Activated T-cell treated with anti-CD3 and anti-CD28 coated beads, Interleukin-2, amount 50 U/mL, for 48 hours (primary cell): ENCODE data around the gene TM4SF1.
"Not testable (repeated sequence)": the region's sequence is repeated elsewhere in the genome, so short reads cannot be mapped to it uniquely, and the experiment has no call there.

Experiments
- DNase-seq, 2 experiments: peaks; one replicate each; pipeline ENCODE4 v3.0.0-alpha.2; 2020

The TM4SF1 gene

DNA sequence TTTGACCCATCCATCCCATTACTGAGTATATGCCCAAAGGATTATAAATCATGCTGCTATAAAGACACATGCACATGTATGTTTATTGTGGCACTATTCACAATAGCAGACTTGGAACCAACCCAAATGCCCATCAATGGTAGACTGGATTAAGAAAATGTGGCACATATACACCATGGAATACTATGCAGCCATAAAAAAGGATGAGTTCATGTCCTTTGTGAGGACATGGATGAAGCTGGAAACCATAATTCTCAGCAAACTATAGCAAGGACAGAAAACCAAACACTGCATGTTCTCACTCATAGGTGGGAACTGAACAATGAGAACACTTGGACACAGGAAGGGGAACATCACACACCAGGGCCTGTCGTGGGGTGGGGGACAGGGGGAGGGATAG is 40.0 kb downstream of the TM4SF1 start:
- DNase-seq = not testable (repeated sequence)

DNA sequence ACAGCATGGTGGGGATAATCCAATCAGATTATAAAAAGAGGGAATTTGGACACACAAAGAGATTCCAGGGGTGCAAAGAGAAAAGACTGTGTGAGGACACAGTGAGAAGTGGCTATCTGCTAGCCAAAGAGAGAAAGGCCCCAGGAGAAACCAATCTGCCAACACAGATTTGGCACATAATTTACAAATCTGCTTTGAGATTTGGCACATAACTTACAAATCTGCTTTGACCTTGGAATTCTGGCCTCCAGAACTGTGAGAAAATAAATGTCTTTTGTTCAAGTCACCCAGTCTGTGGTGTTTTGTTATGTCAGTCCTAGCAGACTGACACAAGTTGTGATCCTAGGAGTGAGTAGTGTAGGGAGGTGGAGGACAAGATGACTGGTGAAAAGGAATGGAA is 40.5 kb downstream of the TM4SF1 start:
- DNase-seq = no peak

DNA sequence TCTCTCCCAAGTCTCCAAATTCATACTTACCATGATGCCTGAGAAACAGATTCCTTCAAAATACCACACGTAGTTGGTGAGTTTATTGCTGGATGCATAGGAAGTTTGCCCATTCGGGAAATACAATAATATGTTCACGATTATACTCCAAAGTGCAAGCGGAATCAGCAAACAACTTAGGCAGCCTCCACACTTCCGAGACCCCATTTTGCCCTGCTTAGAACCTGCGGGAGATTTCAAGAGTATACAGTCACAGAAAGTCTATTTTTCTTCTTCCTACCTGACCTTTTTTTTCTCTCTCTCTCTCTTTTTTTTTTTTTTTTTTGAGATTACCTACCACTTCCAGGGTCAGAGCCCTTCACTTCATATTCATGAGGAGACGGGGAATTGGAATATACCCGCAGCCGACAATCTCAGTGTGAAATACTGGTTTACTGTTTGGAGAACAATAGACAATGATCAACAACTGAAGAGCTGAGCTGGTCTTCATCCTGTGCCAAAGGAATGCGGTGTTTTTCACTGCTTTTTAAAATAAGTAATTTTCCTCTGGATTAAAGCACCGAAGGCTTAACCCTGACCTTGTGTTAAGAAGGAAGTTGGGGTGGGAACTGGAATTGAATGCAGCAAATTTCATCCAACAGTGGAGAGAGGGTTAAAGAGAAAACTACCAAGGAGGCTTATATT is 44.1 kb downstream of the TM4SF1 start, which contains the start of gene TM4SF18:
TSS of gene TM4SF18 (minus strand) at position 461 of the 684 bp plus-strand sequence. CDS start at position 207, 254 bp downstream.
- DNase-seq = no peak

DNA sequence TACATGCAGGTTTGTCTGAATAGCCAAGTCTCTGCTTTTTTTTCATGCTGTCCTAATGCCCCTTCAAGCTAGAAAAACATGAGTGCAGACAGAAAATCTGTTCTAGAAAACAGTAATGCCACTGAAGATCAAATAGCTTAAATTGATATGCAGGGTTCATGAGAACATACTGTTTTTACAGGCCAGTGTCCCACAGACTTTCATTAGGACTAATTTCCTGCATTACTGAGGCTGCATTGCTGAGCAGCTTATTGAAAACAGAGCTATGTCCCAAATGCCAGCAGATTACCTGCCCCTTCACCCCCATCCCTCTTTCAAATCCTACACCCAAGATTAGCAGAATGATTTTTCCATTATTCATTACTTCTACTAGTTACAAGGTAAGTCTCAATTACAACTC is 44.7 kb downstream of the TM4SF1 start:
- no peak for DNase-seq

DNA sequence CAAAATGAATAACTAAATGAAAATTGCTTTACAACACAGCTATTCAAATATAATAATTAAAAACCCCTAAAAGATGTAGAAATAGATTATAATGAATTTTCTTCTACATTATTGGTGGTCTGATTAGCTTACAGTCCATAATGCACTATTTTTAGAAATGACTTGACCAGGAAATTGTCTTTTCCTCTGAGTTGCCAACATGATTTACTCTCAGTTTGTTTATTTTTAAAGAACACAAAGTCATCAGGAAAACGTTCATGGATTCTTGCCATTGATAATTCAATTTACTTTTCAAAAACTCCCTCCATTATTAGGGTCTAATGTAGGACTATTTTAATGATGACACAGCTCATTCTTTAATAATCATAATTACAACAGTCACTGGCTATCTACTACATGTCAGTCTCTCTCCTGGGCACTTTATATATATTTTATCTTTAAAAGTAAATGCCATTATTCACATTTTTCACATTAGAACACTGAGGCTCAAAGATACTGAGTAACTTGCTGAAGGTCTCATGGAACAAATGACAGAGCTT is 45.2 kb downstream of the TM4SF1 start:
- DNase-seq = no peak

DNA sequence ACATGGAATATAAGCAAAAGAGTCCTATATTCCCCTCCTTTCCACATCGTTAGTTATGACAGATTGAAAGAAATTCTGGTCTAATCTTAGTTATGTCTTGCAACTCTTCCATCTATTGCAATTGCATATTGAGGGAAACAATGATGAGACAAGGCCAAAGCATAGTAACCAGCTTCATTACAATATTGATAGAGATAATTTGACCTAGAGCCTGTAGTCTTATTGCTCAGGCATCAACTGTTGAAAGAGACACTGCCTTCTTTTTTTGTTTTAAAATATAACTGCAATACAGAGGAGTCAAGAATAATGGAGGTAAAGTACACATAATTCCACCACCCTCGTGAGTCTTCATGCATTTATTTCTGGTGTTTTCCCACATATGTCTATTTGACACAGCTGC is 46.1 kb downstream of the TM4SF1 start:
- DNase-seq = no peak

DNA sequence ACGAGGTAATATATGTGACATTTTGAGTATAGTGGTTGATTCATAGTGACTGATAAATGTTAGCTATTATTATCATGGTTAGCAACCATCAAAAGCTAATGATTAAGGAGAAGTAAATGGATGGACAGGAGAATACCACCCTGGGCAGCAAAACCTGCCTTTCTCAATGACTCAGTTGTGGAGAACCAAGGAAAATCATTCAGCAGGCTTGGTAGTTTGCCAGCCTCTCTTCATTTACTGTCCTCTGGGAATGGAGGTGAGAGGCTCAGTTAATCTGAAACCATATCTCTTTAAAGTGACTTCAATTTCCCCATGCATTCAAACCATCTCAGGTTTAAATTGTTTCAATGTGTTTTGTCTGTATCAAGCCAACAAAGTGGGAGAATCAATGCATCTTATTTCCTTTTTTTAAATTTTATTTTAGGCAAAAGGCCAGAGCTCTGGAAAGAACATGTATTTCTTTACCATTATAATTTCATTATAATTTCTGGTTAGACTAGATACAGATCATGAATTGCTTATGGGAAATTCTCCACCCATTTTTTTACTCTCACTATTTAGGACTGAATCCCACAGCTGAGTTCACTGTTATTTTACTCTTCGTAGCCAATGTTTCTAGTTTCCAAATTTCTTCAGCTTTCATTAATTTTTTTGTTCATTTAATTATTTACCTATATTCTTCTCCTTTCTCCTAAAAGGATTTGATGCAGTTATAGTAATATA is 46.7 kb downstream of the TM4SF1 start:
- no peak for DNase-seq

DNA sequence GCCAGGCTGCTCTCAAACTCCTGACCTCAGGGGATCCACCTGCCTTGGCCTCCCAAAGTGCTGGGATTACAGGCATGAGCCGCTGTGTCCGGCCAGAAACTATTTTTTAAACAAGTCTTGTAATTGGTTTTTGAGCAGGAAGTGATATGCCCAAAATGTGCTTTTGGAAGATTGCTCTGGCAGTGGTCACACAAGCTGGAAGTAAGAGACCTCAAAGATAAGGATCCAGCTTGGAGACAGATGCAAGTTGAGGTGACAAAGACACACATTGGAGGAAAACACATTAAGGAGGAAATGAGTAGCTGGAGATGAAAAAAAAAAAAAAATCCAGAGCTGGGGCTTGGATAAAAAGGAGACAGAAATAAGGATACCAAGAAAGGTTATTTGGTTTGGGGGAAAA is 50.3 kb downstream of the TM4SF1 start:
- DNase-seq = no peak

DNA sequence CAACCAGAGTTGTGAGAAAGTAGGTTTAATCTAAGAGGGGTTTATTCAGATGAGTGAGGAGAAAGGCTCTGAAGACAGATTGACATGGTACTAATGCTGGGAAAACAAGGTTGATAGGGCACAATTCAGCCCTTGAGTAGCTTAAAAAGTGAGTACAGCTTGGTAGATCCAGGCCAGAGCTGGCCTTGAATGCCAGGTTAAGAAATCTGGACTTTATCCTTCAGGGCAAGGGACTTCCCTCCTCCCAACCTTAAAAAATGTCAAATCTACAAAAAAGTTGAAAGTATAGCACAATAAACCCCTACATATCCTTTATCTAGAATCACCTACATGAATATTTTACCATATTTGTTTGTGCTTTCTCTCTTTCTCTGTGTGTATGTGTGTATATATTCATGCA is 51.9 kb downstream of the TM4SF1 start:
- DNase-seq = no peak

DNA sequence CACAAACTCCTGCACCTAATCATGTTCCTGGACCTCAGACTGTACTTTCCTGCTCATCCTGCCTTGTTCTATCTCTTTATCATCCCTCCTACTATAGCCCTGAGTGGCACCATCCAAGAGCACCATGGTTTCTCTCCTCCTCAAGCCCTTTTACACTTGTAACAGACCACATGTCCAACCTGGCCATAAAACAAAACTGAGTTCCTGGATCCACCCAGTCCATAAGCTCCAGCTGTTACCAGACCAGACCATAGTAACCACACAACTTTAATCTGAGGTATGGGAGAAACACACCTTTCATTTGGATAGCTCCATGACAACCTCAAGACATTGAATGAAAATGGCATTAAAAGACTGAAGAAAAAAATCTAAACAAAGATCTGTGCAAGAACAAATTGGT is 53.1 kb downstream of the TM4SF1 start:
- no peak for DNase-seq

DNA sequence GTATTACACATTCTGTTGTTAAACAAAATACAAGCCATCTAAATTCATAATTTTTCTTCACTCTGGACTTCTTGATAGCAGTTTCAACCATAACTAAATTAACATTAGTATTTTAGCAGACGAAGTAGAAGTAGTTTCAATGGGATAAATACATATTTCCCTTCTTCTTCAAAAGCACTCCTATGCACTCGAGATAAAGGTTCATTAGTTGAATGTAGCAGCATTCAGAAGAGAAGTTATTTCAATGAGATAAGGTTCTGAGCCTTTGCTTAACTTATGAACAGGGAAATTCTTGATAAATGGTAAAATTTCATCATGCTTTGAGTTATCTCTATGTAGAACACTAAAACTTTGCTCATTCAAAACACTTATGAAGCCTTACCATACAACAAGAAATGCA is 55.8 kb downstream of the TM4SF1 start:
- DNase-seq = no peak

DNA sequence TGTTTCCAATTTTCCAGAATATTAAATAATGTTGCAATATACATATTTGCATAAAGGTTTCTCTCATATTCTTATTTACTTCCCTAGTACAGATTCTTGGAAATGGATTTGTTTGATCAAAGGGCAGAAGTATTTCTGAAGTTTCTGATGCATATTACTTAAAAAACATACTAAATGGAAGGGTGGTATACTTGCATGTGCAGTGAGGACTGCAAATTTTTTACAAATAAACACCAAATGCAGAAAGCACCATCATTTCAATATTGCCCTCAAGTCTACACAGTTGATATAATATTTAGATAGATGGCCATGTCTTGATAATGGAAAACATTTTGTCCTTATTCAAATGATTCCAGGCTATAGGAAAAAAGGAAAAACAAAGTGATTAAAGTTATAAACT is 56.3 kb downstream of the TM4SF1 start:
- DNase-seq = no peak

DNA sequence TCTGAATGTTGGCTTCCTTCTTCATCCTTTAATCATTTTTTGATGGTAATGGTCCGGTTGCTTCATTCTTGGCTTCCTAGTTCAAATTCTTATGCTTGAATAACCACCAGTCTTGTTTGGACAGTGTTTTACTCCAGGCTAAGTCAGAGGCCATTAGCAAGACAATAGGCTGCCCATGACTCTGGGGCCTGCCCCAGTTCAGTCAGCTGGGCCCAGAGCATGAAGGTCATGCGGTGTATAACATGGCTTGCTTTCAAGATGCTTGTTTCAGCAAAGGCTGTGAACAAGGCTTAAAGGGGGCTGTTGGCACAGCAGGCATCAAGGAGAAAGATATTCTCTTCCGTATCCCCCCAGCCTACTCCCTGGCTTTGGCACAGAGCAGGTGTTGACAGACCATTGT is 57.7 kb downstream of the TM4SF1 start:
- DNase-seq = no peak
